HT-29 (cell line): ENCODE measurements around the gene CASP3. TPM values are rescaled to one million over a fixed set of nuclear protein-coding genes. Genes with fewer than 3 reads are reported as not detected.
"Not testable (repeated sequence)": the region's sequence is repeated elsewhere in the genome, so short reads cannot be mapped to it uniquely, and the experiment has no call there.

Experiments used
- DNase-seq: peaks from one replicate; pipeline ENCODE4 v3.0.0-alpha.2; 2015; ENCODE audit warnings: low spot score
- total RNA-seq: library from RNA; depleted of rRNA; stranded (reverse); fragments of >200 nt; shearing (Covaris generic); gene quantifications from 2 replicates; pipeline ENCODE4 v1.2.3, GENCODE V29; 2014

CASP3 gene
- total RNA-seq, 1 experiment from 2014 or later = 5.8 TPM

GRCh38 chr4:184636144-184636543 lies 13.1 kb downstream of the CASP3 start:
- no peak for DNase-seq

- no peak for DNase-seq
Observed at GRCh38 chr4:184635381-184635780, 13.9 kb downstream of the CASP3 start.

GRCh38 chr4:184632842-184633241 lies 16.4 kb downstream of the CASP3 start:
- no peak for DNase-seq

GRCh38 chr4:184628103-184628502 lies 21.1 kb downstream of the CASP3 start:
- DNase-seq = no peak

GRCh38 chr4:184625783-184626596 lies 23.3 kb downstream of the CASP3 start:
- not testable (repeated sequence) for DNase-seq

- DNase-seq = no peak
Observed at GRCh38 chr4:184624972-184625554, 24.2 kb downstream of the CASP3 start.

- not testable (repeated sequence) for DNase-seq
Observed at GRCh38 chr4:184624504-184624903, 24.7 kb downstream of the CASP3 start.

- DNase-seq = no peak
Observed at GRCh38 chr4:184621518-184621917, 27.7 kb downstream of the CASP3 start.

GRCh38 chr4:184620212-184620867 lies 28.9 kb downstream of the CASP3 start:
- no peak for DNase-seq

GRCh38 chr4:184617600-184618196 lies 31.5 kb downstream of the CASP3 start:
- no peak for DNase-seq

GRCh38 chr4:184616633-184617551 lies 32.4 kb downstream of the CASP3 start:
- DNase-seq = no peak

- DNase-seq = not testable (repeated sequence)
Observed at GRCh38 chr4:184616168-184616567, 33.1 kb downstream of the CASP3 start.

- no peak for DNase-seq
Observed at GRCh38 chr4:184614509-184614908, 34.7 kb downstream of the CASP3 start.

GRCh38 chr4:184613405-184613804 lies 35.8 kb downstream of the CASP3 start:
- no peak for DNase-seq

- no peak for DNase-seq
Observed at GRCh38 chr4:184612074-184612473, 37.2 kb downstream of the CASP3 start.

- not testable (repeated sequence) for DNase-seq
Observed at GRCh38 chr4:184607429-184607828, 41.8 kb downstream of the CASP3 start.

GRCh38 chr4:184602857-184603256 lies 46.4 kb downstream of the CASP3 start:
- DNase-seq = not testable (repeated sequence)

- not testable (repeated sequence) for DNase-seq
Observed at GRCh38 chr4:184600982-184601381, 48.3 kb downstream of the CASP3 start.

GRCh38 chr4:184599492-184600135 lies 49.6 kb downstream of the CASP3 start:
- no peak for DNase-seq

- DNase-seq = no peak
Observed at GRCh38 chr4:184598753-184599491, 50.3 kb downstream of the CASP3 start.
